Testis (tissue), 3 donors: ENCODE data around the gene CCP110. TPM values are rescaled to one million over a fixed set of nuclear protein-coding genes. Genes with fewer than 3 reads are reported as not detected.

ENCODE experiments used
- DNase-seq: peaks from one replicate; pipeline ENCODE4 v3.0.0-alpha.2; 2019
- H3K27ac ChIP-seq, 2 donors: fragments of 200-600 bp; sonication (generic); one replicate each; pipeline ENCODE4 v1.5.1; 2019
- H3K27me3 ChIP-seq: fragments of 200-600 bp; sonication (generic); one replicate; pipeline ENCODE4 v1.5.1; 2019
- H3K36me3 ChIP-seq: fragments of 200-600 bp; sonication (generic); one replicate; pipeline ENCODE4 v1.5.1; 2017; ENCODE audit warnings: low read depth; ENCODE audit errors: missing control alignments
- H3K4me1 ChIP-seq: fragments of 200-600 bp; sonication (generic); one replicate; pipeline ENCODE4 v1.5.1; 2019
- H3K4me3 ChIP-seq, 2 donors: fragments of 200-600 bp; sonication (generic); one replicate each; pipeline ENCODE4 v1.5.1; 2017 to 2019
- H3K9me3 ChIP-seq: fragments of 200-600 bp; sonication (generic); one replicate; pipeline ENCODE4 v1.5.1; 2017
- POLR2A ChIP-seq: fragments of 450-650 bp; IDR thresholded peaks from one replicate; pipeline ENCODE4 v1.6.1; 2017; ENCODE audit warnings: antibody characterized with exemption, mild to moderate bottlenecking, moderate library complexity
- WGBS, 2 donors: methylation state at CpG; one replicate each; pipeline ENCODE4 v1.1.5; 2018; 5-methylcytosine and 5-hydroxymethylcytosine counted together
- intact Hi-C: fragments of 100-400 bp; cut with DNase I; formaldehyde crosslinking; loops from one replicate; pipeline ENCODE4 v1.15.1; 2023; ENCODE audit warnings: low total_unique reads
- polyA plus RNA-seq: library from polyadenylated mRNA; stranded (reverse); fragments of 350-450 nt; fragmentation: Illumina TruSeq; extraction: RNeasy Lipid Tissue Mini Kit (QIAGEN cat#74804); gene quantifications from one replicate; pipeline ENCODE4 v1.2.3, GENCODE V29; 2014; ENCODE audit warnings: low read depth, low replicate concordance; ENCODE audit not compliant: insufficient read depth
- total RNA-seq, 2 donors: library from RNA; depleted of rRNA; stranded (reverse); fragments of >200 nt; gene quantifications; one replicate each; pipeline ENCODE4 v1.2.3, GENCODE V29; 2016
- TF ChIP-seq, protein P1 (sequence below), 3 experiments: fragments of 450-650 bp in 2 of 3; fragments of 200-600 bp in 1 of 3; sonication (generic) in 1 of 3; IDR thresholded peaks; one replicate each; pipeline ENCODE4 v1.5.1; 2016 to 2019; ENCODE audit warnings: antibody characterized with exemption in 3 of 3, mild to moderate bottlenecking in 2 of 3, moderate library complexity in 1 of 3

CCP110 gene
- total and polyA plus RNA-seq, 3 donors from 2014 or later: 31.0 to 55.7 (median 54.2) TPM

DNA sequence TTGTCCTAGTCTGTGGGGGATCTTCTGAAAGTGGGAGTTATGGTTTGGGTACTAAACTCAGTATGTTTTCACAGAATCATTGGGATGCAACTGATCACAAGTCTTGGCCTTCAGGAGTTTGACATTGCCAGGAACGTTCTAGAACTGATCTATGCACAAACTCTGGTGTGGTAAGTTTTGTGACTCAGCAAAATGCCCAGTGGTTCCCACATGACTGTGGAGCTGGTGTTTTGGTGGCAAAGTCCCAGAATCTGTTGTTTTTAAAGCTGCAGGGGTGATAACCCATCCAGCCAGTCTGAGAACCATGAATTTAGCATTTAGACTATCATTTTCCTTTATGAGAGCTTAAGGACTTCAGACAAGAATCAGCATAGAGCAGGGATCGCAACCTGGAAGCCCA, 42.4 kb upstream of the CCP110 start:
- H3K27ac ChIP-seq: no peak overlapping the region
- no peak overlapping the region for H3K4me3 ChIP-seq
- no peaks in the 10 kb centered on the region for H3K4me1 ChIP-seq
- no peaks in the 10 kb centered on the region for H3K27me3 ChIP-seq
- no peak for TF ChIP-seq POLR2A
- TF ChIP-seq, protein P1, sequence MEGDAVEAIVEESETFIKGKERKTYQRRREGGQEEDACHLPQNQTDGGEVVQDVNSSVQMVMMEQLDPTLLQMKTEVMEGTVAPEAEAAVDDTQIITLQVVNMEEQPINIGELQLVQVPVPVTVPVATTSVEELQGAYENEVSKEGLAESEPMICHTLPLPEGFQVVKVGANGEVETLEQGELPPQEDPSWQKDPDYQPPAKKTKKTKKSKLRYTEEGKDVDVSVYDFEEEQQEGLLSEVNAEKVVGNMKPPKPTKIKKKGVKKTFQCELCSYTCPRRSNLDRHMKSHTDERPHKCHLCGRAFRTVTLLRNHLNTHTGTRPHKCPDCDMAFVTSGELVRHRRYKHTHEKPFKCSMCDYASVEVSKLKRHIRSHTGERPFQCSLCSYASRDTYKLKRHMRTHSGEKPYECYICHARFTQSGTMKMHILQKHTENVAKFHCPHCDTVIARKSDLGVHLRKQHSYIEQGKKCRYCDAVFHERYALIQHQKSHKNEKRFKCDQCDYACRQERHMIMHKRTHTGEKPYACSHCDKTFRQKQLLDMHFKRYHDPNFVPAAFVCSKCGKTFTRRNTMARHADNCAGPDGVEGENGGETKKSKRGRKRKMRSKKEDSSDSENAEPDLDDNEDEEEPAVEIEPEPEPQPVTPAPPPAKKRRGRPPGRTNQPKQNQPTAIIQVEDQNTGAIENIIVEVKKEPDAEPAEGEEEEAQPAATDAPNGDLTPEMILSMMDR (IDR thresholded peaks at IDR 0.05): no peak
- WGBS, 2 donors: 87 to 93% methylated on average over 2 of the region's 2 CpGs
- intact Hi-C loops: no loop called here
- no peak for DNase-seq
- no peaks in the 10 kb centered on the region for H3K36me3 ChIP-seq
- H3K9me3 ChIP-seq: no peaks in the 10 kb centered on the region

DNA sequence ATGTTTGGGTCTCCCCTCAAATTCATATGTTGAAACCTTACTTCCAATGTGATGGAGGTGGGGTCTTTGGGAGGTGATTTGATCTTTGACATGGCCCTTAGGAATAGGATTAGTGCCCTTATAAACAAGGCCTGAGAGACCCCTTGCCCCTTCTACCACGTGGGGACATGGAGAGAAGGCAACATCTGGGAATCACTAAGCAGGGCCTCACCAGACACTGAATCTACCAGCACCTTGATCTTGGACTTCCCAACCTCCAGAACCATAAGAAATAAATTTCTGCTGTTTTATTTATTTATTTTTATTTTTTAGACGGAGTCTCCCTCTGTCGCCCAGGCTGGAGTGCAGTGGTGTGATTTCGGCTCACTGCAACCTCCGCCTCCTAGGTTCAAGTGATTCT, 42.0 kb upstream of the CCP110 start:
- H3K36me3 ChIP-seq: no peaks in the 10 kb centered on the region
- DNase-seq: no peak
- WGBS, 2 donors: 89 to 92% methylated on average over 5 of the region's 5 CpGs
- H3K27ac ChIP-seq: no peak overlapping the region
- no peak for TF ChIP-seq POLR2A
- TF ChIP-seq, protein P1 (IDR thresholded peaks at IDR 0.05): no peak
- H3K27me3 ChIP-seq: no peaks in the 10 kb centered on the region
- no peak overlapping the region for H3K4me3 ChIP-seq
- no peaks in the 10 kb centered on the region for H3K4me1 ChIP-seq
- no peaks in the 10 kb centered on the region for H3K9me3 ChIP-seq
- intact Hi-C loops: no loop called here

GRCh38 chr16:19482291-19482690, 41.5 kb upstream of the CCP110 start:
- Histone ChIP-seq H3K4me1 (no peaks in the 10 kb centered on the region), H3K36me3 (no peaks in the 10 kb centered on the region), H3K4me3 (no peak overlapping the region), H3K9me3 (no peaks in the 10 kb centered on the region), H3K27ac (no peak overlapping the region), H3K27me3 (no peaks in the 10 kb centered on the region)
- no peak for TF ChIP-seq POLR2A
- TF ChIP-seq, protein P1 (IDR thresholded peaks at IDR 0.05): no peak
- intact Hi-C loops: no loop called here
- no peak for DNase-seq
- 60 to 89% methylated on average over 1 of the region's 1 CpG for WGBS, 2 donors

DNA sequence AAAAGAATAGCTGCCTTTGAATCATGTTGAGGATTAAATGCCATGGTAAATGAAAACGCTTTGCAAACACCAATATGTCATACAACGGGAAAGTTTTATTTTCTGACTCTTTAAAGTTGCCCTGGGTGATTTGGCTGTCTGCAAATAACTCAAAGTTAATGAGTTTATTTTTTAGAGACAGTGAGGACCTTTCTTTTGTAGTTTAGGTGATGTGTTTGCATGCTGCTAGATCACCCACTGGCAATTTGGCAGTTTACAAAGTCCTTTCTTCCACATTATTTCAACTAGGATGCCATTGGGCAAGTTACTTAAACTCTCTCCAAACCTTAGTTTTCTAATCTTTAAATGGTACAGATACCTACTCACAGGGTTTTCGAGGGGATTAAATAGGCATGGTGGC, 39.6 kb upstream of the CCP110 start:
- no peak overlapping the region for H3K27ac ChIP-seq
- 83 to 94% methylated on average over 3 of the region's 3 CpGs for WGBS, 2 donors
- H3K27me3 ChIP-seq: no peaks in the 10 kb centered on the region
- TF ChIP-seq POLR2A: no peak
- TF ChIP-seq, protein P1 (IDR thresholded peaks at IDR 0.05): no peak
- intact Hi-C loops: no loop called here
- H3K9me3 ChIP-seq: no peaks in the 10 kb centered on the region
- H3K4me1 ChIP-seq: no peaks in the 10 kb centered on the region
- no peak overlapping the region for H3K4me3 ChIP-seq
- no peaks in the 10 kb centered on the region for H3K36me3 ChIP-seq
- DNase-seq: no peak

- Histone ChIP-seq H3K27me3 (no peaks in the 10 kb centered on the region), H3K9me3 (no peaks in the 10 kb centered on the region), H3K36me3 (no peaks in the 10 kb centered on the region), H3K4me3 (no peak overlapping the region), H3K27ac (no peak overlapping the region), H3K4me1 (no peaks in the 10 kb centered on the region)
- TF ChIP-seq POLR2A: no peak
- TF ChIP-seq, protein P1 (IDR thresholded peaks at IDR 0.05): no peak
- intact Hi-C loops: no loop called here
- no peak for DNase-seq
- WGBS, 2 donors: 82 to 91% methylated on average over 5 of the region's 5 CpGs
Measured at GRCh38 chr16:19485611-19486010, 38.1 kb upstream of the CCP110 start.
